ENCODE data around the gene DNAJC1.

The DNAJC1 gene

DNA sequence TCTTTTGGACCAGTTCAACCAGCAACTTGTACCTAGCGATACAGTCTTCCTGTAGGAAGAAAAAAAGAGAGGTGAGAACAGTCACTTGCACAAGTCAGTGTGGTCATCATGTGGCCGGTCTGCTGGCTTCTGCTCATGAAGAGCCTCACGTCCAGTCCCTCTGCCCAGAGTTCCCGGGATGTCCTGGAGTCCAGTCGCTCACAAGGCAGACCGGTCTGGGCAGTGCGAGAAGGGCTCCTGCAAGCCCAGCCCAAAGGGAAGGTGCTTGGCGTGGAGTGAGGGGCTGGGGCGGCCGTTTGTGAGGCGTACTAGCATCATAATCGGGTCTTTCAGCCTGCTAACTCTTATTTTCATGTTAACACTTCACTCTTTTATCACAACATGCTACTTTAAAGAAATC, 246.8 kb downstream of the DNAJC1 start (continued):
- TF ChIP-seq, protein P1, sequence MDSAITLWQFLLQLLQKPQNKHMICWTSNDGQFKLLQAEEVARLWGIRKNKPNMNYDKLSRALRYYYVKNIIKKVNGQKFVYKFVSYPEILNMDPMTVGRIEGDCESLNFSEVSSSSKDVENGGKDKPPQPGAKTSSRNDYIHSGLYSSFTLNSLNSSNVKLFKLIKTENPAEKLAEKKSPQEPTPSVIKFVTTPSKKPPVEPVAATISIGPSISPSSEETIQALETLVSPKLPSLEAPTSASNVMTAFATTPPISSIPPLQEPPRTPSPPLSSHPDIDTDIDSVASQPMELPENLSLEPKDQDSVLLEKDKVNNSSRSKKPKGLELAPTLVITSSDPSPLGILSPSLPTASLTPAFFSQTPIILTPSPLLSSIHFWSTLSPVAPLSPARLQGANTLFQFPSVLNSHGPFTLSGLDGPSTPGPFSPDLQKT (IDR thresholded peaks at IDR 0.05; ENCODE audit: borderline replicate concordance, low read depth, low read length), result no peak
- TF ChIP-seq ZNF114 (tag by site-specific recombination; IDR thresholded peaks at IDR 0.05) (no peak), OSR2 (tag by site-specific recombination; IDR thresholded peaks at IDR 0.05) (no peak), ZNF138 (tag by site-specific recombination; IDR thresholded peaks at IDR 0.05; ENCODE audit: borderline replicate concordance) (no peak), ZNF175 (tag by site-specific recombination; IDR thresholded peaks at IDR 0.05) (no peak), KLF16 (tag by site-specific recombination; IDR thresholded peaks at IDR 0.05) (no peak), REPIN1 (tag by site-specific recombination; IDR thresholded peaks at IDR 0.05; ENCODE audit: low read depth) (no peak), HOXD13 (CRISPR knock-in tag; IDR thresholded peaks at IDR 0.05; ENCODE audit: borderline replicate concordance) (no peak)

- Histone ChIP-seq H3K4me1 (ENCODE audit: control insufficient read depth, insufficient read depth, low read length) (peaks cover 6% of the 10 kb centered on the region; the same call in 1 of the 2 replicates), H3K36me3 (ENCODE audit: control insufficient read depth in 2 of 2, insufficient read depth in 1 of 2, low read length in 2 of 2) (peaks cover 0 to 6% of the 10 kb centered on the region in 2 experiments; a peak in 1 of 3 replicates), H3K4me3 (ENCODE audit: low read depth, low read length) (no peak overlapping the region), H3K9me3 (ENCODE audit: control insufficient read depth, insufficient read depth, low read depth, low read length) (no peaks in the 10 kb centered on the region), H3K27ac (ENCODE audit: extremely low read depth, low read depth, low read length) (no peak overlapping the region)
- ChIA-PET POLR2A (no interaction called here), CTCF (no interaction called here)
- TF ChIP-seq, protein P2, sequence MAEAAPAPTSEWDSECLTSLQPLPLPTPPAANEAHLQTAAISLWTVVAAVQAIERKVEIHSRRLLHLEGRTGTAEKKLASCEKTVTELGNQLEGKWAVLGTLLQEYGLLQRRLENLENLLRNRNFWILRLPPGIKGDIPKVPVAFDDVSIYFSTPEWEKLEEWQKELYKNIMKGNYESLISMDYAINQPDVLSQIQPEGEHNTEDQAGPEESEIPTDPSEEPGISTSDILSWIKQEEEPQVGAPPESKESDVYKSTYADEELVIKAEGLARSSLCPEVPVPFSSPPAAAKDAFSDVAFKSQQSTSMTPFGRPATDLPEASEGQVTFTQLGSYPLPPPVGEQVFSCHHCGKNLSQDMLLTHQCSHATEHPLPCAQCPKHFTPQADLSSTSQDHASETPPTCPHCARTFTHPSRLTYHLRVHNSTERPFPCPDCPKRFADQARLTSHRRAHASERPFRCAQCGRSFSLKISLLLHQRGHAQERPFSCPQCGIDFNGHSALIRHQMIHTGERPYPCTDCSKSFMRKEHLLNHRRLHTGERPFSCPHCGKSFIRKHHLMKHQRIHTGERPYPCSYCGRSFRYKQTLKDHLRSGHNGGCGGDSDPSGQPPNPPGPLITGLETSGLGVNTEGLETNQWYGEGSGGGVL (tag by site-specific recombination; IDR thresholded peaks at IDR 0.05), result peak; percentile 58
- TF ChIP-seq, protein P3, sequence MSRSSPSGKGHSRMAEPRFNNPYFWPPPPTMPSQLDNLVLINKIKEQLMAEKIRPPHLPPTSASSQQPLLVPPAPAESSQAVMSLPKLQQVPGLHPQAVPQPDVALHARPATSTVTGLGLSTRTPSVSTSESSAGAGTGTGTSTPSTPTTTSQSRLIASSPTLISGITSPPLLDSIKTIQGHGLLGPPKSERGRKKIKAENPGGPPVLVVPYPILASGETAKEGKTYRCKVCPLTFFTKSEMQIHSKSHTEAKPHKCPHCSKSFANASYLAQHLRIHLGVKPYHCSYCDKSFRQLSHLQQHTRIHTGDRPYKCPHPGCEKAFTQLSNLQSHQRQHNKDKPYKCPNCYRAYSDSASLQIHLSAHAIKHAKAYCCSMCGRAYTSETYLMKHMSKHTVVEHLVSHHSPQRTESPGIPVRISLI (tag by site-specific recombination; IDR thresholded peaks at IDR 0.05), result no peak
- TF ChIP-seq ZIC2 (tag by site-specific recombination; IDR thresholded peaks at IDR 0.05) (peak; percentile 83), ZNF473 (tag by site-specific recombination; IDR thresholded peaks at IDR 0.05) (no peak), ZNF548 (tag by site-specific recombination; IDR thresholded peaks at IDR 0.05) (no peak), ZBTB17 (tag by site-specific recombination; IDR thresholded peaks at IDR 0.05) (peak; percentile 25; the same call in 1 of the 2 replicates), KLF9 (tag by site-specific recombination; IDR thresholded peaks at IDR 0.05; ENCODE audit: low read depth) (no peak), PATZ1 (tag by site-specific recombination; IDR thresholded peaks at IDR 0.05) (peak; percentile 40; the same call in 1 of the 2 replicates), ZFP69B (tag by site-specific recombination; IDR thresholded peaks at IDR 0.05) (no peak), ZNF280C (tag by site-specific recombination; IDR thresholded peaks at IDR 0.05) (no peak), RBAK (tag by site-specific recombination; IDR thresholded peaks at IDR 0.05) (no peak), ZBTB48 (tag by site-specific recombination; IDR thresholded peaks at IDR 0.05) (peak; percentile 28; the same call in 1 of the 2 replicates), ZXDB (tag by site-specific recombination; IDR thresholded peaks at IDR 0.05) (no peak)
- TF ChIP-seq, protein P4, sequence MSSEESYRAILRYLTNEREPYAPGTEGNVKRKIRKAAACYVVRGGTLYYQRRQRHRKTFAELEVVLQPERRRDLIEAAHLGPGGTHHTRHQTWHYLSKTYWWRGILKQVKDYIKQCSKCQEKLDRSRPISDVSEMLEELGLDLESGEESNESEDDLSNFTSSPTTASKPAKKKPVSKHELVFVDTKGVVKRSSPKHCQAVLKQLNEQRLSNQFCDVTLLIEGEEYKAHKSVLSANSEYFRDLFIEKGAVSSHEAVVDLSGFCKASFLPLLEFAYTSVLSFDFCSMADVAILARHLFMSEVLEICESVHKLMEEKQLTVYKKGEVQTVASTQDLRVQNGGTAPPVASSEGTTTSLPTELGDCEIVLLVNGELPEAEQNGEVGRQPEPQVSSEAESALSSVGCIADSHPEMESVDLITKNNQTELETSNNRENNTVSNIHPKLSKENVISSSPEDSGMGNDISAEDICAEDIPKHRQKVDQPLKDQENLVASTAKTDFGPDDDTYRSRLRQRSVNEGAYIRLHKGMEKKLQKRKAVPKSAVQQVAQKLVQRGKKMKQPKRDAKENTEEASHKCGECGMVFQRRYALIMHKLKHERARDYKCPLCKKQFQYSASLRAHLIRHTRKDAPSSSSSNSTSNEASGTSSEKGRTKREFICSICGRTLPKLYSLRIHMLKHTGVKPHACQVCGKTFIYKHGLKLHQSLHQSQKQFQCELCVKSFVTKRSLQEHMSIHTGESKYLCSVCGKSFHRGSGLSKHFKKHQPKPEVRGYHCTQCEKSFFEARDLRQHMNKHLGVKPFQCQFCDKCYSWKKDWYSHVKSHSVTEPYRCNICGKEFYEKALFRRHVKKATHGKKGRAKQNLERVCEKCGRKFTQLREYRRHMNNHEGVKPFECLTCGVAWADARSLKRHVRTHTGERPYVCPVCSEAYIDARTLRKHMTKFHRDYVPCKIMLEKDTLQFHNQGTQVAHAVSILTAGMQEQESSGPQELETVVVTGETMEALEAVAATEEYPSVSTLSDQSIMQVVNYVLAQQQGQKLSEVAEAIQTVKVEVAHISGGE (tag by site-specific recombination; conservative IDR thresholded peaks at IDR 0.05; ENCODE audit: low read depth), result no peak
- TF ChIP-seq, protein P5, sequence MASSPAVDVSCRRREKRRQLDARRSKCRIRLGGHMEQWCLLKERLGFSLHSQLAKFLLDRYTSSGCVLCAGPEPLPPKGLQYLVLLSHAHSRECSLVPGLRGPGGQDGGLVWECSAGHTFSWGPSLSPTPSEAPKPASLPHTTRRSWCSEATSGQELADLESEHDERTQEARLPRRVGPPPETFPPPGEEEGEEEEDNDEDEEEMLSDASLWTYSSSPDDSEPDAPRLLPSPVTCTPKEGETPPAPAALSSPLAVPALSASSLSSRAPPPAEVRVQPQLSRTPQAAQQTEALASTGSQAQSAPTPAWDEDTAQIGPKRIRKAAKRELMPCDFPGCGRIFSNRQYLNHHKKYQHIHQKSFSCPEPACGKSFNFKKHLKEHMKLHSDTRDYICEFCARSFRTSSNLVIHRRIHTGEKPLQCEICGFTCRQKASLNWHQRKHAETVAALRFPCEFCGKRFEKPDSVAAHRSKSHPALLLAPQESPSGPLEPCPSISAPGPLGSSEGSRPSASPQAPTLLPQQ (tag by site-specific recombination; IDR thresholded peaks at IDR 0.05), result peak; percentile 66; the same call in 1 of the 2 replicates
Measured at GRCh38 chr10:21754410-21755011, 249.0 kb downstream of the DNAJC1 start.
